HEK293 (cell line): ENCODE measurements around the gene GAPDHS.
A peak's percentile ranks its signal among the peaks of the same experiment; 100 is the strongest.

Experiments
- CTCF ChIA-PET: fragments of 350-600 bp; formaldehyde crosslinking; extraction: SDS; loops from one replicate; lab custom pipeline; 2021; ENCODE audit warnings: antibody characterized with exemption; lab: Yijun Ruan, JAX
- POLR2A ChIA-PET: fragments of 300-600 bp; formaldehyde crosslinking; extraction: SDS; loops from one replicate; lab custom pipeline; 2020; ENCODE audit warnings: antibody characterized with exemption, inconsistent platforms; lab: Yijun Ruan, JAX
- H3K27ac ChIP-seq: fragments of 200-500 bp; sonication (Bioruptor generic); 2 replicates; pipeline ENCODE4 v1.5.1; 2014; ENCODE audit warnings: low read depth, low read length, control low read depth, inconsistent platforms; ENCODE audit errors: extremely low read depth
- H3K36me3 ChIP-seq, 2 experiments: fragments of 200-500 bp in 1 of 2; sonication (Bioruptor generic) in 1 of 2; 1 replicate in 1 of 2; 2 replicates in 1 of 2; pipeline ENCODE4 v1.5.1; 2014 to 2017; ENCODE audit warnings: inconsistent platforms in 2 of 2, low read length in 2 of 2; ENCODE audit not compliant: control insufficient read depth in 2 of 2, insufficient read depth in 1 of 2
- H3K4me1 ChIP-seq: fragments of 200-500 bp; sonication (Bioruptor generic); 2 replicates; pipeline ENCODE4 v1.5.1; 2014; ENCODE audit warnings: mild to moderate bottlenecking, low read length, inconsistent platforms; ENCODE audit not compliant: control insufficient read depth, insufficient read depth
- H3K4me3 ChIP-seq: 2 replicates; pipeline ENCODE4 v1.5.1; 2011; ENCODE audit warnings: low read depth, mild to moderate bottlenecking, control low read depth, low read length, moderate library complexity
- H3K9me3 ChIP-seq: fragments of 200-500 bp; sonication (Bioruptor generic); 2 replicates; pipeline ENCODE4 v1.5.1; 2014; ENCODE audit warnings: low read depth, low read length, inconsistent platforms; ENCODE audit not compliant: control insufficient read depth, insufficient read depth
- GLIS2 ChIP-seq: fragments of 450-650 bp; formaldehyde crosslinking; IDR thresholded peaks from 2 replicates; pipeline ENCODE4 v1.5.1; 2016; ENCODE audit warnings: missing biosample characterization, missing genetic modification characterization
- KLF9 ChIP-seq: fragments of 450-650 bp; formaldehyde crosslinking; IDR thresholded peaks from 2 replicates; pipeline ENCODE4 v1.5.1; 2016; ENCODE audit warnings: missing biosample characterization, missing genetic modification characterization, low read depth
- MZF1 ChIP-seq: fragments of 450-650 bp; formaldehyde crosslinking; IDR thresholded peaks from 2 replicates; pipeline ENCODE4 v1.5.1; 2017; ENCODE audit warnings: missing biosample characterization, missing genetic modification characterization, borderline replicate concordance
- PRDM1 ChIP-seq: fragments of 450-650 bp; formaldehyde crosslinking; IDR thresholded peaks from 2 replicates; pipeline ENCODE4; 2016; ENCODE audit warnings: missing biosample characterization, missing genetic modification characterization
- SP7 ChIP-seq: fragments of 450-650 bp; formaldehyde crosslinking; IDR thresholded peaks from 2 replicates; pipeline ENCODE4 v1.5.1; 2016; ENCODE audit warnings: missing biosample characterization, missing genetic modification characterization
- ZBTB7A ChIP-seq: fragments of 450-650 bp; formaldehyde crosslinking; IDR thresholded peaks from 2 replicates; pipeline ENCODE4 v1.5.1; 2016; ENCODE audit warnings: low read depth, missing biosample characterization, missing genetic modification characterization
- ZNF10 ChIP-seq: fragments of 450-650 bp; formaldehyde crosslinking; IDR thresholded peaks from 2 replicates; pipeline ENCODE4 v1.5.1; 2017; ENCODE audit warnings: missing biosample characterization, missing genetic modification characterization
- ZNF114 ChIP-seq: fragments of 450-650 bp; formaldehyde crosslinking; IDR thresholded peaks from 2 replicates; pipeline ENCODE4 v1.5.0; 2017; ENCODE audit warnings: missing biosample characterization, missing genetic modification characterization
- ZNF175 ChIP-seq: fragments of 450-650 bp; formaldehyde crosslinking; IDR thresholded peaks from 2 replicates; pipeline ENCODE4 v1.5.1; 2016; ENCODE audit warnings: missing biosample characterization, missing genetic modification characterization
- ZNF266 ChIP-seq: fragments of 450-650 bp; formaldehyde crosslinking; IDR thresholded peaks from 2 replicates; pipeline ENCODE4 v1.5.1; 2016; ENCODE audit warnings: missing biosample characterization, missing genetic modification characterization, low read depth
- ZNF37A ChIP-seq: fragments of 450-650 bp; IDR thresholded peaks from 2 replicates; pipeline ENCODE4 v1.5.1; 2018; ENCODE audit warnings: missing biosample characterization, missing genetic modification characterization
- ZNF416 ChIP-seq: fragments of 450-650 bp; formaldehyde crosslinking; IDR thresholded peaks from 2 replicates; pipeline ENCODE4 v1.5.1; 2016; ENCODE audit warnings: missing biosample characterization, missing genetic modification characterization
- ZNF529 ChIP-seq: fragments of 450-650 bp; formaldehyde crosslinking; IDR thresholded peaks from 2 replicates; pipeline ENCODE4 v1.5.1; 2017; ENCODE audit warnings: missing genetic modification characterization, missing biosample characterization; ENCODE audit not compliant: insufficient replicate concordance
- ZNF621 ChIP-seq: fragments of 450-650 bp; formaldehyde crosslinking; IDR thresholded peaks from 2 replicates; pipeline ENCODE4 v1.5.1; 2017; ENCODE audit warnings: missing biosample characterization, missing genetic modification characterization
- ZNF843 ChIP-seq: fragments of 450-650 bp; formaldehyde crosslinking; IDR thresholded peaks from 2 replicates; pipeline ENCODE4 v1.5.1; 2016; ENCODE audit warnings: missing biosample characterization, missing genetic modification characterization
- ZXDB ChIP-seq: fragments of 450-650 bp; formaldehyde crosslinking; IDR thresholded peaks from 2 replicates; pipeline ENCODE4 v1.5.1; 2016; ENCODE audit warnings: missing biosample characterization, missing genetic modification characterization
- TF ChIP-seq, protein P1 (sequence below): fragments of 450-650 bp; formaldehyde crosslinking; IDR thresholded peaks from 2 replicates; pipeline ENCODE4 v1.5.1; 2017; ENCODE audit warnings: missing biosample characterization, missing genetic modification characterization
- TF ChIP-seq, protein P2 (sequence below): IDR thresholded peaks from 2 replicates; pipeline ENCODE4 v1.6.1; 2011; ENCODE audit warnings: mild to moderate bottlenecking, low read depth, low read length, borderline replicate concordance
- TF ChIP-seq, protein P3 (sequence below): fragments of 450-650 bp; formaldehyde crosslinking; IDR thresholded peaks from 2 replicates; pipeline ENCODE4 v1.5.1; 2016; ENCODE audit warnings: missing biosample characterization, missing genetic modification characterization

Gene GAPDHS

DNA sequence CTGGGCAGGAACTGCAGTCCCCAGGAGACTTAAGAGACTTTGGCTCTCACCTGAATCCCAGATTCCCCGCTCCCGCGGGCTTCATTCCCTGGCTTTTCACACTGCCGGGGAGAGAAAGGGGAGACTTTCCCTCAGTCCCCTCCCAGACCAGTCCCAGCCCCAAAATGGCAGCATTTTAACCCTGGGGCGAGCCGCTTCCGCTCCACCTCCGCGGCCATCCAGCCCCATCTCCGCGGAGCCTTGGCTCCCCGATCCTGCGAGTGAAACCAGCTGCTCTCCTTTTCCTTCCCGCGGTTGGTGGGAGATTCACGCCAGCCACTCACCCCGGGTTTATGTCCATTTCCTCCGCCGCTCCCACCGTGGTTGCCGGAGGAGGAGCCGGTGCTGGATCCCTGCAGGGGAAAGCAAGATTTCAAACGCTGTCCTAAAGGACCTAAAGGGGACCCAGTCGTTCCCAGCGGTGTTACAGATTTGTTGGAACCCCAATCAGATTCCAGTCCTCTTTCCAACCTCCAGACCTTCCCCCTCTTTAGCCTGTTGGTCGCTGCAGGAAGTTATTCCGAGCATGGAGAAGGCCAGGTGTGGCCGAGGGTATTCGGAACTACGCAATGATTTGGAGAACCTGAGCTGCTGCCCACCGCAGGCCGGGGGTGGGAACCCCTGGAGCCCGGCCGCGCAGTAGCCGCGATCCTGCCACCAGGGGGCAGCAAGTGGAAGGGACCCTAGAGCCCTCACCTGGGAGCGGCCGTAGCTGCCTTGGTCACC, 23.2 kb upstream of the GAPDHS start (continued):
- peak; percentile 98 for TF ChIP-seq ZBTB7A
- peak; percentile 99 for TF ChIP-seq PRDM1 (tag by site-specific recombination)
- TF ChIP-seq, protein P1, sequence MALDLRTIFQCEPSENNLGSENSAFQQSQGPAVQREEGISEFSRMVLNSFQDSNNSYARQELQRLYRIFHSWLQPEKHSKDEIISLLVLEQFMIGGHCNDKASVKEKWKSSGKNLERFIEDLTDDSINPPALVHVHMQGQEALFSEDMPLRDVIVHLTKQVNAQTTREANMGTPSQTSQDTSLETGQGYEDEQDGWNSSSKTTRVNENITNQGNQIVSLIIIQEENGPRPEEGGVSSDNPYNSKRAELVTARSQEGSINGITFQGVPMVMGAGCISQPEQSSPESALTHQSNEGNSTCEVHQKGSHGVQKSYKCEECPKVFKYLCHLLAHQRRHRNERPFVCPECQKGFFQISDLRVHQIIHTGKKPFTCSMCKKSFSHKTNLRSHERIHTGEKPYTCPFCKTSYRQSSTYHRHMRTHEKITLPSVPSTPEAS (tag by site-specific recombination) = peak; percentile 43
- no peak for TF ChIP-seq ZNF529 (tag by site-specific recombination)
- TF ChIP-seq, protein P2, sequence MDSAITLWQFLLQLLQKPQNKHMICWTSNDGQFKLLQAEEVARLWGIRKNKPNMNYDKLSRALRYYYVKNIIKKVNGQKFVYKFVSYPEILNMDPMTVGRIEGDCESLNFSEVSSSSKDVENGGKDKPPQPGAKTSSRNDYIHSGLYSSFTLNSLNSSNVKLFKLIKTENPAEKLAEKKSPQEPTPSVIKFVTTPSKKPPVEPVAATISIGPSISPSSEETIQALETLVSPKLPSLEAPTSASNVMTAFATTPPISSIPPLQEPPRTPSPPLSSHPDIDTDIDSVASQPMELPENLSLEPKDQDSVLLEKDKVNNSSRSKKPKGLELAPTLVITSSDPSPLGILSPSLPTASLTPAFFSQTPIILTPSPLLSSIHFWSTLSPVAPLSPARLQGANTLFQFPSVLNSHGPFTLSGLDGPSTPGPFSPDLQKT = no peak
- TF ChIP-seq, protein P3, sequence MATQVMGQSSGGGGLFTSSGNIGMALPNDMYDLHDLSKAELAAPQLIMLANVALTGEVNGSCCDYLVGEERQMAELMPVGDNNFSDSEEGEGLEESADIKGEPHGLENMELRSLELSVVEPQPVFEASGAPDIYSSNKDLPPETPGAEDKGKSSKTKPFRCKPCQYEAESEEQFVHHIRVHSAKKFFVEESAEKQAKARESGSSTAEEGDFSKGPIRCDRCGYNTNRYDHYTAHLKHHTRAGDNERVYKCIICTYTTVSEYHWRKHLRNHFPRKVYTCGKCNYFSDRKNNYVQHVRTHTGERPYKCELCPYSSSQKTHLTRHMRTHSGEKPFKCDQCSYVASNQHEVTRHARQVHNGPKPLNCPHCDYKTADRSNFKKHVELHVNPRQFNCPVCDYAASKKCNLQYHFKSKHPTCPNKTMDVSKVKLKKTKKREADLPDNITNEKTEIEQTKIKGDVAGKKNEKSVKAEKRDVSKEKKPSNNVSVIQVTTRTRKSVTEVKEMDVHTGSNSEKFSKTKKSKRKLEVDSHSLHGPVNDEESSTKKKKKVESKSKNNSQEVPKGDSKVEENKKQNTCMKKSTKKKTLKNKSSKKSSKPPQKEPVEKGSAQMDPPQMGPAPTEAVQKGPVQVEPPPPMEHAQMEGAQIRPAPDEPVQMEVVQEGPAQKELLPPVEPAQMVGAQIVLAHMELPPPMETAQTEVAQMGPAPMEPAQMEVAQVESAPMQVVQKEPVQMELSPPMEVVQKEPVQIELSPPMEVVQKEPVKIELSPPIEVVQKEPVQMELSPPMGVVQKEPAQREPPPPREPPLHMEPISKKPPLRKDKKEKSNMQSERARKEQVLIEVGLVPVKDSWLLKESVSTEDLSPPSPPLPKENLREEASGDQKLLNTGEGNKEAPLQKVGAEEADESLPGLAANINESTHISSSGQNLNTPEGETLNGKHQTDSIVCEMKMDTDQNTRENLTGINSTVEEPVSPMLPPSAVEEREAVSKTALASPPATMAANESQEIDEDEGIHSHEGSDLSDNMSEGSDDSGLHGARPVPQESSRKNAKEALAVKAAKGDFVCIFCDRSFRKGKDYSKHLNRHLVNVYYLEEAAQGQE (tag by site-specific recombination) = peak; percentile 77
- TF ChIP-seq SP7 (tag by site-specific recombination) = peak; percentile 83
- TF ChIP-seq ZNF621 = no peak
- TF ChIP-seq ZNF37A (tag by site-specific recombination) = no peak
- no peak for TF ChIP-seq ZNF114 (tag by site-specific recombination)
- TF ChIP-seq ZNF10 = peak; percentile 46; the same call in 1 of the 2 replicates
- peak; percentile 100 for TF ChIP-seq GLIS2 (tag by site-specific recombination)
- TF ChIP-seq ZNF266 = no peak
- peak; percentile 60; the same call in 1 of the 2 replicates for TF ChIP-seq ZNF416

DNA sequence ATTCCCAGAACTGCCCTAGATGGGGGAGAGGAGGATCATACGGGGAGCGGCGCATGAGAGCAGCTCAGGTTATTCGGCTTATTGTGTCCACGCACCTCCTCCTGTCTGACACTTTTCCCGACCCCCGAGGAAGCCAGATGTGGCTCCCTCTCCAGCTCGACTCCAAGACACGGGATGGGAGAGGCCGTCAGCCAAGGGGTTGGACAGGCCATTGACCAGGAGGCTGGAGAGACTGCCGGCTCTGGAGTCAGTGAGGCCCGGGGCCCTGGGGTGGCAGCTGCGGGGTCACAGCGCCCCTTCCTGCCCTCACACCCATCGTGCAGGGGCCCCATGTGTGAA, 22.7 kb upstream of the GAPDHS start:
- no peak overlapping the region for H3K4me3 ChIP-seq
- H3K9me3 ChIP-seq = no peaks in the 10 kb centered on the region; the same call in 1 of the 2 replicates
- ChIA-PET POLR2A (interaction anchor here (0.5 to 2.2 kb wide), 25 partner anchors 9 to 604 kb away, joined by 3 to 18 read pairs (median 5); partner anchors contain the start of genes COX6B1, HAUS5, LIN37 and POLR2I), CTCF (interaction anchor here (0.5 to 9.8 kb wide), 94 partner anchors 8 to 1676 kb away, joined by 3 to 176 read pairs (median 4); partner anchors contain the start of genes ALKBH6, FFAR1, HAMP and HAUS5)
- peak overlapping the region; percentile 99; the same call in 1 of the 2 replicates for H3K27ac ChIP-seq
- peaks cover 2 to 22% of the 10 kb centered on the region in 2 experiments for H3K36me3 ChIP-seq
- TF ChIP-seq ZXDB (tag by site-specific recombination) = no peak
- TF ChIP-seq ZNF843 (tag by site-specific recombination) = 0 out of 2 replicates have a peak, but pooled peaks have one; percentile 5
- TF ChIP-seq KLF9 = 0 out of 2 replicates have a peak, but pooled peaks have one; percentile 9
- peaks cover 15% of the 10 kb centered on the region for H3K4me1 ChIP-seq

DNA sequence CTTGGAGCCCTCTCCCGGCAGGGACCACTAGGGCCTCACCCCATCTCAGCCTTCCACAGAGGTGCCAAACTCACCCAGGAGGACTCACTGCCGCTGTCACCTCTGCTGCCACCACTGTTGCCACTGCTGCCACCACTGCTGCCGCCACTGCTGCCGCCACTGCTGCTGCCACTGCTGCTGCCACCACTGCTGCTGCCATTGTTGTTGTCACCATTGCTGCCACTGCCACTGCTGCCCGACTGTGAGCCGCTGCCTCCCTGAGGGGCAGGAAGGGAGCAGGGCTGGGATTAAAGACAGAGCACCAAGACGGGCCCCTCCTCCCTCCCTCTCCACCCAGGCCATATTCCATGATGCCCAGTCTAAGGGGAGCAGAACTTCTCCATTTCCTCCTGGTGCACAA, 21.9 kb upstream of the GAPDHS start:
- no peaks in the 10 kb centered on the region; the same call in 1 of the 2 replicates for H3K9me3 ChIP-seq
- no peak overlapping the region for H3K27ac ChIP-seq
- TF ChIP-seq ZNF175 (tag by site-specific recombination) (no peak), MZF1 (peak; percentile 60; the same call in 1 of the 2 replicates)
- CTCF ChIA-PET = interaction anchor here (0.6 to 9.8 kb wide), 29 partner anchors 10 to 362 kb away, joined by 3 to 176 read pairs (median 8); partner anchors contain the start of genes FFAR1, HAMP, HAUS5 and KRTDAP
- peaks cover 15% of the 10 kb centered on the region for H3K4me1 ChIP-seq
- peaks cover 0 to 15% of the 10 kb centered on the region in 2 experiments; a peak in 1 of 3 replicates for H3K36me3 ChIP-seq
- H3K4me3 ChIP-seq = no peak overlapping the region
- POLR2A ChIA-PET = interaction anchor here (1.6 to 1.9 kb wide), 3 partner anchors 30 to 37 kb away, joined by 4 to 14 read pairs (median 6); no protein-coding TSS in a partner anchor
